GM21619 (cell line): ENCODE data around the gene UMAD1.

Experiments used
- ATAC-seq: cut with Tn5 transposase; IDR thresholded peaks from one replicate; pipeline ENCODE4 v1.9.1; 2021; ENCODE audit not compliant: unreplicated experiment

Gene UMAD1

DNA sequence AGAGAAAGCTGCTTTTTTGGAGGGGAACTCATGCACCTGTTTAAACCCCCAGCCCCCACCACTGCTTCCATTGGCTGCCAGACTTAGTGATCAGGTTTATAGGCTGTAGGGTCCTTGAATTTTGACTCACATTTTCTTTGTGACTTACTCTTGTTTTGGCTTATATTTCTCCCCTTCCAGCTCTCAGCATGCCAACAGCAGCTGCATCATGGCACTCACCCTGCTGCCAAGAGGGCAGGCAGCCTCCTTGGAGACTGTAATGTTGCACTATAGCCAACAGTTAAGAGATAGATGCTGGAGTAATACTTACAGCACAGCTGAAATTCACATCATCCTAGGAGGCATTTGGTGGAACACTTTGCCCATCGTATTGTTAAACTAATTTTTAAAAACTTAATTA is 230.0 kb downstream of the UMAD1 start:
- no peak for ATAC-seq

DNA sequence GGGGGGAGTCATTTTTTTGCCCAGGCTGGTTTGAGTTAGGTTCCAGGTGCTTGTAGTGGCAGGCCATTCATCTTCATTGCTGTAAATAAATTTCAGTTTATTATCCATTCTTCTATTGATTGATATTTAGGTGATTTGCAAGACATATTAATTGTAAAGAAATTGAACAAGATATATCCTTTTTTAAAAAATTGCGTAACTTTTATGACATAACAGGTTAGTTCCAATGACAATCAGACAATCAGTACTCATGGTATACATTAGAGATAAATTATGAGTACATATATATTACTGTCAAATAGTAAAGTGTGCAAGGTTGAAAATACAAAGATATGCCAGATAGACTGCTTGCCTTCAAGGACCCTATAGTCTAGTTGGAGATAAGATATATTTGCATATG is 235.9 kb downstream of the UMAD1 start:
- ATAC-seq: no peak

DNA sequence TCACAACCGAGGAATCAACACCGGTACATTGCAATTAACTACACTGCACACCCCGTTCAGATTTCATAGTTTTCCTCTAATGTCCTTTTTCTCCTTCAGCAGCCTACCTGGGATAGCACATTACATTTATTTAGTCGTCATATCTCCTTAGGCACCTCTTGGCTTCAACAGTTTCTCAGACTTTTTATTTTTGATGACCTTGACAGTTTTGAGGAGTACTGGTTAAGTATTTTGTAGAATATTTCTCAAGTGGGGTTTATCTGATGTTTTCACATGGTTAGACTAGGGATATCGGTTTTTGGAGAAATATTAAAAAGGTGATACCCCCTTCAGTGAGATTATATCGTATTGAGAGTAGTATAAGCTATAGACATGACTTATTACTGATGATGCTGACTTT is 241.0 kb downstream of the UMAD1 start:
- ATAC-seq: no peak

DNA sequence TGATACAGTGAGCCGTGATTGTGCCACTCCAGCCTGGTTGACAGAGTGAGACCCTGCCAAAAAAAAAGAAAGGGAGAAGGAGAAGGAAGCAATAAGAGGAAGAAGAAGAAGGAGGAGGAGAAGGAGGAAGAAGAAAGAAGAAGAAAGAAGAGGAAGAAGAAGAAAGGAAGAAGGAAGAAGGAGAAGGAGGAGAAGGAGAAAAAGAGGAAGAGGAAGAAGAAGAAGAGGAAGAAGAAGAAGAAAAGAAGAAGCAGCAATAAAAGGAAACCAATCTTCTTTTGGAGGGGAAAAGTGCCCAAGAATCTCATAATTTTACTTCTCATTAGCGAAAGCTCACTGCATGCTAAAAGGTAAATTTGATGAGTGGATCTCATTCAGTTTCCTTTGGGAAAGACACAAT is 242.3 kb downstream of the UMAD1 start:
- ATAC-seq: no peak

DNA sequence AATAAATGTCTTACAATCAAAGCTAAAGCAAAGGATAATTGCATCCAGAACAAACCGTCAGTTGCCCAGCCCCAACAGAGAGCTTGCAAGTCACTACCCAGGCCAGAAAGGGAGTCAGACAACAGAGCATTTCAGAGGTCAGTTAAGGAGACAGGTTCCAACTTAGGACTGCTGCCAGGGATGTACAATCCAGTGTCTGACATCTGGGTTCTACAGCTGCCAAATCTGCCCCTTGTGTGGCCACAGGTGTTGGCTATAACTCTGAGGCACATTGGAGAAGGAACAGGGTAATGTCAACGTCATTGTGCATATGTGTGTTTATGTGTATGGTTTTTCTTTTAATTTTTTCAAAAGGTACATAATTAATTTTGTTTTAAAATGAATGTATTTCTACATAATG is 242.8 kb downstream of the UMAD1 start:
- ATAC-seq: no peak

DNA sequence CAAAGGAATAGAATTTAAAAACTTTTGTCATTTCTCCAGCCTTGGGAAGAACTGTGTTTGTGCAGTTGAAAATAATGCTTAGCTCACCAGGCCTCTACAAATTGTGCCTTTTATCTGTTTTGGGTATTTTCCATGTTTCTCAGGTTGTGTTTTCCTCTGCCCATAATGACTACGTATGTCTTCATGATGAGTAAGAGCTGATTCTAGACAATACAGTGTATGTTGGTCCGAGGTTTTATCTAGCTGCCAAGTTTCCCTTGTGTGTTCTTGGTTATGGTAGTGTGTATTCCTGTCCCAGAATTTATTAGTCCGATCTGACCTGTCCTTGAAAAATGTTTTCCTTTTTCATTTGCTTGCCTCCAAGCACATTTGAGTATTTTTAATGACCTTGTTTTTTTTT is 244.3 kb downstream of the UMAD1 start:
- ATAC-seq: no peak

DNA sequence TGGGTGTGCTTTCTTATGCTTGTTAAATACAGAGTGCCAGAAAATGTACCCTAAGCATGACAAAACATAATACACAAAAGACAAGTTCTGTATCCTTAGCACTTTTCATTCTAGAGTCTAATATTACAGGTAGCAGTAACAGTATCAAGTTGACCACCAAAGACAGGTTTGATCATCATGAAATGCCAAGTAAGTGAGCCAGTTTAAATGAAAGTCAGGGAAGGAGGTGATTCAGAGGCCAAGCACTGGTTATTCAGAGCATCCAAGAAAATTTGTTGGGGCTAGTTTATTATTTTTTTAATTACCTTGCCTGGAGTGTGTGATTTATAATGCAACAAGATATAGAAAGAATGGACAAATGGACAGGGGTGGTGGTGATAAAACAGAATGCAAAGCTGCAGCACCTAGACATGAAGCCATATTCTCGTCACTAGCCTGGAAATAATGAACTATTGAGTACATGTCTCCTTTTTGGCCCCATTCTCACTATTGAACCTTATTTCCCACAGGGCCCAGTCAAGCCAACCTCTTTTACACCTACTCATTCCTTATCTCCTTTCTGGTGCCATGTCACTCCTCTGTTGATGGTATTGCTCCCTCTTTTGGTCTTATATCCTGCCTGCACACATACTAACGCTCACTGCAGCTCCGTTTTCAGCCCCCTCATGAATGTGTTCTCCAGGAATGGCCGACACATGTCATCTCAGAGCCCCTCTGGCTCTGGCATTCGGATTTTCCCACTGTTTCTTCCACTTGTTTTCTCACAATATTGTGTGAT is 249.4 kb downstream of the UMAD1 start:
- ATAC-seq: no peak

DNA sequence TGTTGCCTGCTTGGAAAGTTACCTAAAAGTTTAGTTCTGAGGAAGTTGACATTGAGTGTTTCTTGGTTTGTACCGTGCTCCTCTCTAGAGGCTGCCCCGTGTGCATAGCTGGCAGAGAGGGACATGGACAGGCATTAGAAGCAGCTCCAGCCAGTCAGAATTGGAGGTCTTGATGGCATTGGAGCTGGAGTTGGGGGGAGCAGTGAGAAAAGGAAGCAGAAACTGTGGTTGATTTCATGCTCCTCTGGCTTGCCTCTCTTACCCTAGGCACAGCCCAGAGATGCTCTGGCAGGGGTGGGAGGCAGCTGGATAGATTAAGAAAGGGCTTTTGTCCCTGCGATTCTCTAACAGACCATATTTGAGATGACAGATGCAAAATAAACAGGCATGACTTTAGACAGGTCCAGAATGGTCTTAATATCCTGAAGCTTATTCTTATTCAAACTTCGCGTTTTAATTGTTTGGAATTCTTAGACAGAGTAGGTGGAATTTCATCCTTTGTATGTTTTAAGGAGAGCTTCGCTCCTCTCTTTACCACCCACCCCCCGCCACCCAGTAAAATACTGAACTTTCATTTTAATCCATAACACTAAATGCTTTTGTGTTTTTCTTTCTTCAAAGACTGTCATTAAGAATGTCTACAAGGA is 254.6 kb downstream of the UMAD1 start:
- no peak for ATAC-seq

DNA sequence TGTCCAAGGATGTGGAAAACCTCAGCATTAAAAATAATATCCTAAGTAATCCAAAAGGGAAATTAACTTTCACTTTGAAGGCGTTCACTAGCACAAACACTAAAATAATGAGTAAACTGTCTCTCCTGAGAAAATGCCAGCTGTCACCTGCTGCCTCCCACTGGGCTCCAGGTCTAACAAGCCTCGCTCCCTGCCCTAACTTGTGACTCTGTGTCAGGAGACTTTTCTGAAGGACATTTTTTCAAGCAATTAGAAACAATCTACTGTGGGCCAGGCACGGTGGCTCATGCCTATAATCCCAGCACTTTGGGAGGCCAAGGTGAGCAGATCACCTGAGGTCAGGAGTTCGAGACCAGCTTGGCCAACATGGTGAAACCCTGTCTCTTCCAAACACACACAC is 255.2 kb downstream of the UMAD1 start:
- ATAC-seq: no peak

DNA sequence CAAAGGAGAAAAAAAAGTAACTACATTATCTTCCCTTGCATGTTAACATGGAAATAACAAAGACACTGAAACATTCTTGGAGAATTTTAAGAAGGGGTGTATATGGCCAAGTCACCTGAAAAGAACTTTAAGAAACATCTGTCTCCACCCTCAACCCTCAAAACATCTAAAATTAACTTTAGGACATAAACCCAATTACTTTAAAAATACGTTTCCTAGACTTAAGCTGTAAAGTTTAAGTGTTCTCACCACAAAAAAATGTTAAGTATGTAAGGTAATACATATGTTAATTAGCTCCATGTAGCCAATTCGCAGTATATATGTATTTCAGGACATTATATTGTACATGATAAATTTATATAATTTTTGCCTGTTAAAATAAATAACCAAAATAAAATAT is 257.0 kb downstream of the UMAD1 start:
- ATAC-seq: no peak

DNA sequence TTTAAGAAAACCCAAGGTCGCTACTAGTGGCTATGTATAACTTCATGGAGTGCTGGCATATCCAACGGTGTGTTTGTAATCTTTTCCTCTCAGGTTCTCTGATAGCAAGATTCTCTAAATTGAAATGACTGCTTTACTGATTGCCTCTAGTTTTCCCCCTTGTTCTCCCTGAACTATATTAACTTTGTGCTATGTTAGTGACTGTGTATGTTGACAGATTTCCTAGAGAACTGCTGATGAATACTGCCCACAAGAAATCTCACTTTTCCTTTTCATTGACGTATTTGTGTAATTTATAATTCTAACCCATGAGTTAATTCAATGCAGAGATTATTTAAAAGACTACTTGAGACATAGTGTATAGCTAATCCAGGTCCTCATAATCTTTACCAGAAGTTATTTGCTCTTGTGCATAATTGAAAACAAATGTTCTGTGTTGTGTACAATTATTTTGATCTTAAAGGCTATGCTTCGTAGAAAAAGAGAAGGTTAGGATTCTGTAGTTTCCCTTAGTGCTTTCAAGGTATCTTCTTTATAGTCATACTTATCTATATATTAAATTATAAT is 257.5 kb downstream of the UMAD1 start:
- no peak for ATAC-seq

DNA sequence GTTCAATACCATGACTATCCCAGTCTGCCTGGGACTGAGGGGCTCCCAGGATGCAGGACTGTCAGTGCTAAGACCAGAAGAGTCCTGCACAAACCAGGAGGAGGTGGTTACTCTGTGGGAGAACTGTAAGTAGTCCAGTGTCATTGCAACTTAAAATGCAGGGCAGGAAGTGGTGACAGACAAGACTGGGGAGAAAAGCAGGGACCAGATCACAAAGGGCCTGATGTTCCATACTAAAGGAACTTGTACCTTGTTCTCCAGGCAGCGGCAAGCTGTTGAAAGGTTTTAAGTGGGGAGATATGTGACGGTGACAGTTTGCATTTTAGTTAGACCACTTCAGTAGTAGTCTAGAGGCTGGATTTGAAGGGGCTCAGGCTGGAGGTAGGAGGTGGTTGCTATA is 262.3 kb downstream of the UMAD1 start:
- no peak for ATAC-seq

DNA sequence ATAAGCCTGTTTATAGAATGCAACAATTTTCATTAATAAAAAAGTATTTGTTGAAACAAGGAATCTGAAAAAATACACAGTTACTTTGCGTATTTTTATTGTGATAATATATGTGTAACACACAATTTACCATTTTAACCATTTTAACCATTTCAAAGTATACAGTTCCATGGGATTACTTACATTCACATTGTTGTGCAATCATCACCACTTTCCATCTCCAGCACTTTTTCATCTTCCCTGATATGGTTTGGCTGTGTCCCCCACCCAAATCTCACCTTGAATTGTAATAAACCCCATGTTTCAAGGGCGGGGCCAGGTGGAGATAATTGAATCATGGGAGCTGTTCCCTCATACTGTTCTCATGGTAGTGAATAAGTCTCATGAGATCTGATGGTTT is 266.8 kb downstream of the UMAD1 start:
- no peak for ATAC-seq

DNA sequence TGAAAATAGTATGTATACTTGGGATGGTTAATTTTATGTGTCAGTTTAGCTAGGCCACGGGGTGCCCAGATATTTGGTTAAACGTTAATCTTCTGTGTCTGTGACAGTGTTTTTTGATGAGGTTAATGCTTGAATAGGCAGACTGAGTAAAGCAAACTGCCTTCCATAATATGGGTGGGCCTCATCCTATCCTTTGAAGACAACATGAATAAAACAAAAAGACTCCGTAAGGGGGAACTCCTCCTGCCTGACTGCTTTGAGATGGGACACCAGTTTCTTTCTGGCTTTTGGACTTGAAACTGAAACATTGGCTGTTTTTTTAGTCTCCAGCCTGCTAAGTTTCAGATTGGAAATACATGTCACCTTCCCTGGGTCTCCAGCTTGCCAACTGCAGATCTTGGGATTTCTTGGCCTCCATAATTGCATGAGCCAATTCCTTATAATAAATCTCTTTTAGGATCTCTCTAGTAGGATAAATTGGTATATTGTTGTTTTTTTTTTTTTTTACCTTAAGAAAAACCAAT is 268.1 kb downstream of the UMAD1 start:
- no peak for ATAC-seq

DNA sequence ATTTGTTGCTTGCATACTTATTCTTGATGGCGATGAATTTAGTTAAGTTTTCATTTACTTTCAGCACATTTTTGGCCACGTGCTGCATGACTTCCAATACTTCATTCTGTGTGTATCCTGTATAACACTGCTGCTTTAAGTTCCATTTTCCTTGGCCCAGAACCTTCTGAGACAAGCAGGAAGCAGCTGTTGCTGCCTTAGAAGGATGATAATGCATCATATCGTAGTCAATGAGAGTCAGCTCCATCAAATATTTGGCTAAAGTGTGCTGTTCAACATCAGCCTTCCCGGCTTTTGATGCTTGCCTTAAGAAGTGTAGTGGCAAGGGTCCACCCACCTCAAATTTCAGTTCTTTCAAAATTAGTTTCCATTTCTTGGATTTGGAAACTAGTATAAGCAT is 268.8 kb downstream of the UMAD1 start:
- ATAC-seq: no peak

DNA sequence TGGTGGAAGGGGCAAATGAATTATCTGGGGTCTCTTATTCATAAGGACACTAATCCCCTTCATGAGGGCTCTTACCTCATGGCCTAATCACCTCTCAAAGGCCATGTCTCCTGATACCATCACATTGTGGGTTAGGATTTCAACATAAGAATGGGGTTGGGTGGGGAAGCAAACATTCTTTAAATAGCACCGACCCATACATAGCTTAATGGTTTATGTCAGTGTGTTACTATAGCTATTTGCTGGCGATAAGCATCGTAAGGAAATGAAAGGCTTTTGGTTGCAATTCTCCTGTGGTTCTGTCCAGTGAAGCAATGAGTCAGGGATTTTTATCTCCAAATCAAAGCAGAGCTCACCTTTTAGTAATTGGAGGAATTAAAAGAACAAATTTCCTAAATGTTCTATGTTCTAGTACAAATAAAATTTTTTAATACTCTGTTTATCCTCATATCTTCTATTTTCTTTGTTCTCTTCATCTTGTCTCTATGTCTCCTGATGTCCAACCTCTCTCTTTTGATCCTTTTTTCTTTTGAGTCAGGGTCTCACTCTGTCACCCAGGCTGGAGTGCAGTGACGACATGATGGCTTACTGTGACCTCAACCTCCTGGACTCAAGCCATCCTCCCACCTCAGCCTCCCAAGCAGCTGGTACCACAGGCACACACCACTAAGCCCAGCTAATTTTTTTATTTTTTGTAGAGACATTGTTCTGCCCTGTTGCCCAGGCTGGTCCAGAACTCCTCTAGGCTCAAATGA is 271.0 kb downstream of the UMAD1 start:
- no peak for ATAC-seq

DNA sequence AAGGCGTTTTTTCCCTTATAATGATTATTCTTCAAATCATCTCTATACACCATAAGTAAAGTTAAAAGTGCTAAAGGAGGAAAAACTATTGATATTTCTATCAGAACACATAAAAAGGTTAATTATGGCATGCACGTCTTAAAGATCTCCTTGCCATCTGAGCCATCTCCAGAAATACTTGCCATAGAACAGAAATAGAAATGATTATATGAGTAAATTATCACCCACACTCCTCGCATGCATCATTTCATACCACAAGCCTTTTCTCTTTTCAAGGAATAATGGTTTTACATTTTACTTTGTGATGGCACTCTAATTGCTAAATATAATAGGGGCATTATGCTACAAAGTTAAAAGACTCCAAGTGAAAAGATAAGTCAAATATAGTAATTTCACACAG is 272.4 kb downstream of the UMAD1 start:
- ATAC-seq: no peak

DNA sequence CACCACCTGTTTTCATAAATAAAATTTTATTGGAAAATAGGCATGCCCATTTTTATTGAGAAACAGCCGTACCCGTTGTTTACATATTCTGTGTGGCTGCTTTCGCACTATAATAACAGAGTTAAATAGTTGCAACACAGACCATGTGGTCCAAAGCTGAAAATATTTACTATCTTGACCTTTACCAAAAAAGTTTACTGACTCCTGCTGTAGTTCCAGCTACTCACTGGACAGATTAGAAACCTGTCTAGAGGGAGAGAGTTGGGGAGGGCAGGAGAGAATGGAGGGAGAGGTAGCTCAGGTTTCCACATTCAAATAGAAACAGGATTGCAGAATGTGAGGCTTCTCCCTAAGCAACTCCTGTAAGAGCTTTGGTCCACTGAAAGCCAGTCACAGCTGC is 273.0 kb downstream of the UMAD1 start:
- ATAC-seq: no peak

DNA sequence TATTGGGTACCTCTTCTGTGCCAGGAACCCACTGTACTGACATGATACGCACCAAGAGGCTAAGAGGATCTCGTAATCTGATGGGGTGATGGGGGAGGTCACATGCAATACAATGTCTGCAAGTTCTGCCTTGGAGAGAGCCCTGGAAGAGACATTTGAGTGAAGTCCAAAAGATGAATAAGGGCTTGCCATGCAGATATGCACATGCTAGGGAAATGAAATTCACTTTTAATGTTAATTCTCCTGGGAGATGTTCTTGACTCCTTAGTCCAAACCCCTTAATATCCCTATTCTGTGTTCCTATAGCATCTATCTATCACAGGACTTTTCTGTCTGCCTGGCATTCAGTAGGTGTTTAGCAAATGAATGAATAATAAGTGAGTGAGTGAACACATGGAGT is 274.0 kb downstream of the UMAD1 start:
- no peak for ATAC-seq

DNA sequence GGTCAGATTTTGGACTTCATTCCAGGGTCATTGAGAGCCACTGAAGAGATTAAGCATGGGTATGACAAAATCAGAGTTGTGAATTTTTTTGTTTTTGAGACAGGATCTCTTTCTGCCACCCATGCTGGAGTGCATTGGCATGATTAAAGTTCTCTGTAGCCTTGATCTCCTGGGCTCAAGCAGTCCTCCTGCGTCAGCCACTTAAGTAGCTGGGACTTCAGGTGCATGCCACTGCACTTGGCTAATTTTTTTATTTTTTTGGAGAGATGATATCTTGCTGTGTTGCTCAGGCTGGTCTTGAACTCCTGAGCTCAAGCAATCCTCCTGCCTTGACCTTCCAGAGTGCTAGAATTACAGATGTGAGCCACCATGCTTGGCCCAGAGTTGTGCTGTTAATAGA is 275.5 kb downstream of the UMAD1 start:
- ATAC-seq: no peak

DNA sequence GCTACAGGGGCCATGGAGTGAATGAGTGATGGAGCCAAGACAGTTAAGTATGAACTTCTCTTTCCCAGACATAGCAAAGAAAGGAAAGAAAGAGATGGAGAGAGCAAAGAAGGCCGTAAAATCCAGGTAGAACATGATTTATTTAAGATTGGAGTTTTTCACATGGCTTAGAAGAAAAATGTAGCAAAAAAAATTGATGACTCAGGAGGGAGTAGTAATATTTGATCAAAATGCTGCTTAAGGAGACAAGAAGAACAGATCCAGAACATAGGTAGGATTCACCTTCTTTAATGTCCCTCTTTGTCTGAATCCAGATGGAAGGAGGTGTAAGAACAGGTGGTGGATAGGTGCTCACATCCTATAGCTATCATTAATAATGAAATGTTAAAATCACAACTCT is 277.0 kb downstream of the UMAD1 start:
- ATAC-seq: no peak
